ENCODE measurements around the gene VMO1. TPM values are rescaled to one million over a fixed set of nuclear protein-coding genes. Genes with fewer than 3 reads are reported as not detected.
A peak's percentile ranks its signal among the peaks of the same experiment; 100 is the strongest.

Gene VMO1
- total RNA-seq, 1 donor from 2014 or later = 0.62 TPM

- no peak for DNase-seq
- intact Hi-C loops (cut with DNase I) = no loop called here
- peak; percentile 27 for ATAC-seq (ENCODE audit: poor library complexity)
Measured at GRCh38 chr17:4771519-4772234, 14.5 kb downstream of the VMO1 start, which contains the start of gene TM4SF5. Gene TM4SF5, plus strand, starts transcription at chr17:4771886. Its CDS starts 37 bp downstream, at chr17:4771923.

- intact Hi-C loops (cut with DNase I) = no loop called here
- DNase-seq (no peak), ATAC-seq (ENCODE audit: poor library complexity) (no peak)
Measured at GRCh38 chr17:4769628-4770027, 16.5 kb downstream of the VMO1 start.

GRCh38 chr17:4768298-4768697, 17.9 kb downstream of the VMO1 start:
- intact Hi-C loops (cut with DNase I) = no loop called here
- no peak for ATAC-seq (ENCODE audit: poor library complexity)
- DNase-seq = no peak

- DNase-seq (no peak), ATAC-seq (ENCODE audit: poor library complexity) (peak; percentile 50)
- intact Hi-C loops (cut with DNase I) = no loop called here
Measured at GRCh38 chr17:4766723-4767122, 19.4 kb downstream of the VMO1 start.

GRCh38 chr17:4766201-4766600, 20.0 kb downstream of the VMO1 start:
- intact Hi-C loops (cut with DNase I) = no loop called here
- no peak for DNase-seq
- peak; percentile 53 for ATAC-seq (ENCODE audit: poor library complexity)

- ATAC-seq (ENCODE audit: poor library complexity) (peak; percentile 60), DNase-seq (no peak)
- intact Hi-C loops (cut with DNase I) = no loop called here
Measured at GRCh38 chr17:4764595-4764994, 21.6 kb downstream of the VMO1 start.

- intact Hi-C loops (cut with DNase I) = no loop called here
- ATAC-seq (ENCODE audit: poor library complexity) = peak; percentile 27
- no peak for DNase-seq
Measured at GRCh38 chr17:4759776-4760236, 26.4 kb downstream of the VMO1 start.

GRCh38 chr17:4753392-4753791, 32.8 kb downstream of the VMO1 start:
- ATAC-seq (ENCODE audit: poor library complexity) (no peak), DNase-seq (no peak)
- intact Hi-C loops (cut with DNase I) = no loop called here

GRCh38 chr17:4751932-4752331, 34.2 kb downstream of the VMO1 start:
- intact Hi-C loops (cut with DNase I) = no loop called here
- DNase-seq = no peak

GRCh38 chr17:4750606-4751005, 35.6 kb downstream of the VMO1 start:
- ATAC-seq (ENCODE audit: poor library complexity) (no peak), DNase-seq (no peak)
- intact Hi-C loops (cut with DNase I) = no loop called here

More at GRCh38 chr17:4751932-4752331, 34.2 kb downstream of the VMO1 start:
- no peak for ATAC-seq (ENCODE audit: poor library complexity)

GRCh38 chr17:4748686-4749085, 37.5 kb downstream of the VMO1 start:
- intact Hi-C loops (cut with DNase I) = no loop called here
- no peak for ATAC-seq (ENCODE audit: poor library complexity)
- no peak for DNase-seq

GRCh38 chr17:4747847-4748246, 38.3 kb downstream of the VMO1 start:
- DNase-seq (no peak), ATAC-seq (ENCODE audit: poor library complexity) (peak; percentile 71)
- intact Hi-C loops (cut with DNase I) = no loop called here

GRCh38 chr17:4744999-4745969, 40.9 kb downstream of the VMO1 start:
- DNase-seq (no peak), ATAC-seq (ENCODE audit: poor library complexity) (no peak)
- intact Hi-C loops (cut with DNase I) = no loop called here

GRCh38 chr17:4743898-4744297, 42.3 kb downstream of the VMO1 start:
- no peak for DNase-seq
- no peak for ATAC-seq (ENCODE audit: poor library complexity)
- intact Hi-C loops (cut with DNase I) = no loop called here

GRCh38 chr17:4743216-4743615, 42.9 kb downstream of the VMO1 start:
- no peak for DNase-seq
- no peak for ATAC-seq (ENCODE audit: poor library complexity)
- intact Hi-C loops (cut with DNase I) = no loop called here

GRCh38 chr17:4742629-4743028, 43.5 kb downstream of the VMO1 start:
- ATAC-seq (ENCODE audit: poor library complexity) = no peak
- no peak for DNase-seq
- intact Hi-C loops (cut with DNase I) = no loop called here

- ATAC-seq (ENCODE audit: poor library complexity) (no peak), DNase-seq (no peak)
- intact Hi-C loops (cut with DNase I) = no loop called here
Measured at GRCh38 chr17:4742133-4742532, 44.0 kb downstream of the VMO1 start.

GRCh38 chr17:4741544-4741943, 44.6 kb downstream of the VMO1 start:
- ATAC-seq (ENCODE audit: poor library complexity) = no peak
- intact Hi-C loops (cut with DNase I) = no loop called here
- DNase-seq = no peak

GRCh38 chr17:4740584-4740983, 45.6 kb downstream of the VMO1 start:
- ATAC-seq (ENCODE audit: poor library complexity) (no peak), DNase-seq (no peak)
- intact Hi-C loops (cut with DNase I) = no loop called here

- ATAC-seq (ENCODE audit: poor library complexity) (no peak), DNase-seq (no peak)
- intact Hi-C loops (cut with DNase I) = no loop called here
Measured at GRCh38 chr17:4740025-4740351, 46.2 kb downstream of the VMO1 start.
